ENCODE data around the gene OR10K2.

GRCh38 chr1:158371188-158371953 lies 54.7 kb downstream of the OR10K2 start:
- TF ChIP-seq FOXK2 (IDR thresholded peaks at IDR 0.05) (no peak), ZNF616 (CRISPR knock-in tag; IDR thresholded peaks at IDR 0.05; ENCODE audit: low read depth) (no peak), ZNF383 (CRISPR knock-in tag; IDR thresholded peaks at IDR 0.05; ENCODE audit: borderline replicate concordance) (no peak), SKI (IDR thresholded peaks at IDR 0.05; ENCODE audit: partially characterized antibody) (no peak)
